ENCODE results near the gene C1RL.

DNA sequence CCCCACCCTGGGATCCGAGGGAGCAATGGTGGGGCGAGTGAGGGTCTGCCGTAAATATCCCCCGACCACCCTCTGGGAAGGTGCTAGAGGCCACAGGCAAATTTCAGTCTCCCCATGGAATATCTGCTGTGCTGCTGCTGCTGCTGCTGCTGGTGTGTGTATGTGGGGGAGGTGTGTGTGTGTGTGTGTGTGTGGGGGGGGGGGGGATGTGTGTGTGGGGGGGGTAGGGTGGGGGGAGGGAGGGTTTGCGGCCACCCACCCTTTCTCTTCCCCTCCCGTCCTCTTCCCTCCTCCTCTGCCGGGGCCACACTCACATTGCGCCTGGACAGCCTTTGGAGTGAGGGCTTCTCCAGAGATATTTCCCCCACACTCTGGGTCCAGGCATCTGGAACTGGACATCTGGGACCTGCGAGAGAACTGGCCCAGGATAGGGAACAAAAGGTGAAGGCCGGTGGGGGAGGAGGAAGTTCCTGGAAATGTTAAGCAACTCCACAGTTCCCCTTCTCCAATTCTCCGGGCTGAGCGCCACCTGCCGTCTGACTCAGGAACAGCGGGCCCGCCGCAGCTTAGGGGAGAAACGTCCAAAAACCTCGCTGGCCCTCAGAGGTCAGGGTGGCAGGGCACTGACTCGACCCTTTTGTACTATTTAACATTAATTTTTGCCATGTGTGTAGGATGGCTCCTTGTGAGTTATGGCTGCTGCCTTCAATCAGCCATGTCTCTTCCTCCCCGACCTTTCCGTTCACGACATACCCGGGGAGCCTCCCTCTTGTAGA is at the start of gene C1RL:
- TF ChIP-seq RFX5 (IDR thresholded peaks at IDR 0.05): no peak
- TF ChIP-seq CEBPB (IDR thresholded peaks at IDR 0.05): peak; percentile 85 to 98; a peak in 3 of 4 replicates
